Panc1 (cell line): ENCODE results near the gene DROSHA.

Experiments used
- CTCF ChIP-seq: fragments of 450-650 bp; IDR thresholded peaks from 2 replicates; pipeline ENCODE4 v1.5.1; 2017; ENCODE audit warnings: mild to moderate bottlenecking
- POLR2AphosphoS5 ChIP-seq: IDR thresholded peaks from 2 replicates; pipeline ENCODE4 v1.6.1; 2012; ENCODE audit warnings: mild to moderate bottlenecking, low read depth, low read length, moderate library complexity

GRCh38 chr5:31445041-31445600 lies 86.8 kb downstream of the DROSHA start:
- no peak for TF ChIP-seq CTCF
- TF ChIP-seq POLR2AphosphoS5 = no peak
